Activated T-cell treated with anti-CD3 and anti-CD28 coated beads, Interleukin-2, amount 50 U/mL, for 72 hours (primary cell): ENCODE results near the gene DNAH6. TPM values are rescaled to one million over a fixed set of nuclear protein-coding genes. Genes with fewer than 3 reads are reported as not detected.

Source experiments
- ATAC-seq, 2 donors: fragments of 150-1000 bp; cut with Tn5 transposase; replicated peaks in 1 of 2; 2 replicates each; pipeline ENCODE4 v1.10.0; 2021; ENCODE audit warnings: moderate library complexity in 2 of 2, mild to moderate bottlenecking in 1 of 2
- DNase-seq, 2 donors: peaks; one replicate each; pipeline ENCODE4 v3.0.0; 2021 to 2022; ENCODE audit warnings: mixed read lengths in 1 of 2
- H3K27ac Mint-ChIP-seq: one replicate; pipeline ENCODE4 v1.8.0; 2022; ENCODE audit warnings: mild to moderate bottlenecking, moderate library complexity, mixed read lengths
- H3K27me3 Mint-ChIP-seq: one replicate; pipeline ENCODE4 v1.8.0; 2022; ENCODE audit warnings: low read depth, mixed read lengths
- H3K36me3 Mint-ChIP-seq, 2 donors: one replicate each; pipeline ENCODE4 v1.8.0; 2022; ENCODE audit warnings: mixed read lengths in 2 of 2, mild to moderate bottlenecking in 1 of 2; ENCODE audit not compliant: insufficient read depth in 2 of 2
- H3K4me1 Mint-ChIP-seq: one replicate; pipeline ENCODE4 v1.8.0; 2022; ENCODE audit warnings: low read depth, mixed read lengths
- H3K4me3 Mint-ChIP-seq, 2 donors: one replicate each; pipeline ENCODE4 v1.8.0; 2022; ENCODE audit warnings: mild to moderate bottlenecking in 2 of 2, mixed read lengths in 2 of 2, moderate library complexity in 2 of 2
- H3K9me3 Mint-ChIP-seq, 2 donors: one replicate each; pipeline ENCODE4 v1.8.0; 2022; ENCODE audit warnings: mixed read lengths in 2 of 2
- total RNA-seq, 2 donors: library from RNA; stranded (reverse); gene quantifications; one replicate each; pipeline ENCODE4 v1.2.3, GENCODE V29; 2022

DNAH6 gene
- total RNA-seq, 2 donors from 2014 or later: 1.0 to 1.5 TPM

GRCh38 chr2:84579661-84580060 lies 63.4 kb downstream of the DNAH6 start:
- Mint-ChIP-seq H3K4me1 (no peaks in the 10 kb centered on the region), H3K27ac (no peak overlapping the region), H3K36me3 (no peaks in the 10 kb centered on the region), H3K9me3 (no peaks in the 10 kb centered on the region), H3K27me3 (no peaks in the 10 kb centered on the region), H3K4me3 (peak overlapping the region in 1 of 2 donors; percentile 7)
- ATAC-seq (no peak), DNase-seq (no peak)

- ATAC-seq (no peak), DNase-seq (no peak)
- H3K4me3 Mint-ChIP-seq: no peak overlapping the region
- no peaks in the 10 kb centered on the region for H3K27me3 Mint-ChIP-seq
- H3K9me3 Mint-ChIP-seq: peaks cover 4 to 5% of the 10 kb centered on the region in 2 donors
- H3K4me1 Mint-ChIP-seq: no peaks in the 10 kb centered on the region
- H3K36me3 Mint-ChIP-seq: peaks cover 0 to 6% of the 10 kb centered on the region in 2 donors
- H3K27ac Mint-ChIP-seq: no peak overlapping the region
Measured at GRCh38 chr2:84603911-84604310, 87.6 kb downstream of the DNAH6 start.

- DNase-seq: no peak
- Mint-ChIP-seq H3K27me3 (no peaks in the 10 kb centered on the region), H3K36me3 (peaks cover under 1 to 2% of the 10 kb centered on the region in 2 donors), H3K27ac (no peak overlapping the region), H3K4me1 (peaks cover 6% of the 10 kb centered on the region), H3K4me3 (no peak overlapping the region), H3K9me3 (peaks cover 3 to 5% of the 10 kb centered on the region in 2 donors)
- no peak for ATAC-seq
Measured at GRCh38 chr2:84613082-84613481, 96.8 kb downstream of the DNAH6 start.

- Mint-ChIP-seq H3K27me3 (no peaks in the 10 kb centered on the region), H3K9me3 (no peaks in the 10 kb centered on the region), H3K36me3 (no peaks in the 10 kb centered on the region), H3K4me1 (peaks cover 9% of the 10 kb centered on the region), H3K27ac (no peak overlapping the region), H3K4me3 (no peak overlapping the region)
- ATAC-seq (no peak), DNase-seq (no peak)
Measured at GRCh38 chr2:84619794-84620371, 103.6 kb downstream of the DNAH6 start.

GRCh38 chr2:84628486-84628885 lies 112.2 kb downstream of the DNAH6 start:
- ATAC-seq: no peak
- Mint-ChIP-seq H3K4me1 (peaks cover 7% of the 10 kb centered on the region), H3K36me3 (no peaks in the 10 kb centered on the region), H3K9me3 (no peaks in the 10 kb centered on the region), H3K4me3 (no peak overlapping the region), H3K27me3 (no peaks in the 10 kb centered on the region), H3K27ac (no peak overlapping the region)
- DNase-seq: no peak

GRCh38 chr2:84629550-84629949 lies 113.3 kb downstream of the DNAH6 start:
- Mint-ChIP-seq H3K27ac (no peak overlapping the region), H3K27me3 (no peaks in the 10 kb centered on the region), H3K9me3 (no peaks in the 10 kb centered on the region), H3K36me3 (no peaks in the 10 kb centered on the region), H3K4me3 (no peak overlapping the region), H3K4me1 (peaks cover 7% of the 10 kb centered on the region)
- DNase-seq (no peak), ATAC-seq (no peak)

GRCh38 chr2:84631047-84631446 lies 114.7 kb downstream of the DNAH6 start:
- H3K36me3 Mint-ChIP-seq: no peaks in the 10 kb centered on the region
- H3K27ac Mint-ChIP-seq: peak overlapping the region; percentile 64
- no peaks in the 10 kb centered on the region for H3K27me3 Mint-ChIP-seq
- no peak for DNase-seq
- ATAC-seq: peak; percentile 45 to 72
- H3K4me3 Mint-ChIP-seq: no peak overlapping the region
- peaks cover 9% of the 10 kb centered on the region for H3K4me1 Mint-ChIP-seq
- H3K9me3 Mint-ChIP-seq: no peaks in the 10 kb centered on the region

GRCh38 chr2:84631985-84632384 lies 115.7 kb downstream of the DNAH6 start:
- no peak for ATAC-seq
- no peak overlapping the region for H3K27ac Mint-ChIP-seq
- no peaks in the 10 kb centered on the region for H3K36me3 Mint-ChIP-seq
- H3K9me3 Mint-ChIP-seq: no peaks in the 10 kb centered on the region
- H3K4me3 Mint-ChIP-seq: no peak overlapping the region
- no peaks in the 10 kb centered on the region for H3K27me3 Mint-ChIP-seq
- H3K4me1 Mint-ChIP-seq: peaks cover 13% of the 10 kb centered on the region
- no peak for DNase-seq

GRCh38 chr2:84636080-84636971 lies 120.0 kb downstream of the DNAH6 start:
- H3K36me3 Mint-ChIP-seq: peaks cover 0 to 2% of the 10 kb centered on the region in 2 donors
- no peaks in the 10 kb centered on the region for H3K27me3 Mint-ChIP-seq
- no peak for ATAC-seq
- H3K4me3 Mint-ChIP-seq: no peak overlapping the region
- H3K4me1 Mint-ChIP-seq: peaks cover 13% of the 10 kb centered on the region
- no peak for DNase-seq
- H3K9me3 Mint-ChIP-seq: peaks cover 0 to 2% of the 10 kb centered on the region in 2 donors
- H3K27ac Mint-ChIP-seq: no peak overlapping the region

GRCh38 chr2:84639751-84640150 lies 123.5 kb downstream of the DNAH6 start:
- Mint-ChIP-seq H3K27ac (no peak overlapping the region), H3K4me1 (peaks cover 6% of the 10 kb centered on the region), H3K27me3 (no peaks in the 10 kb centered on the region), H3K9me3 (peaks cover 6 to 8% of the 10 kb centered on the region in 2 donors), H3K4me3 (no peak overlapping the region), H3K36me3 (peaks cover 9 to 11% of the 10 kb centered on the region in 2 donors)
- no peak for DNase-seq
- no peak for ATAC-seq

GRCh38 chr2:84640411-84640810 lies 124.1 kb downstream of the DNAH6 start:
- Mint-ChIP-seq H3K27ac (no peak overlapping the region), H3K27me3 (no peaks in the 10 kb centered on the region), H3K4me1 (peaks cover 6% of the 10 kb centered on the region), H3K36me3 (peaks cover 9 to 11% of the 10 kb centered on the region in 2 donors), H3K4me3 (no peak overlapping the region), H3K9me3 (peaks cover 6 to 8% of the 10 kb centered on the region in 2 donors)
- DNase-seq (no peak), ATAC-seq (no peak)

GRCh38 chr2:84641021-84641420 lies 124.7 kb downstream of the DNAH6 start:
- Mint-ChIP-seq H3K4me1 (peaks cover 4% of the 10 kb centered on the region), H3K27ac (no peak overlapping the region)

GRCh38 chr2:84643991-84644390 lies 127.7 kb downstream of the DNAH6 start:
- H3K27ac Mint-ChIP-seq: no peak overlapping the region
- no peaks in the 10 kb centered on the region for H3K27me3 Mint-ChIP-seq
- ATAC-seq (no peak), DNase-seq (no peak)
- no peak overlapping the region for H3K4me3 Mint-ChIP-seq
- peaks cover 22% of the 10 kb centered on the region for H3K4me1 Mint-ChIP-seq
- peaks cover 6 to 8% of the 10 kb centered on the region in 2 donors for H3K9me3 Mint-ChIP-seq
- H3K36me3 Mint-ChIP-seq: peaks cover 9 to 11% of the 10 kb centered on the region in 2 donors

More at GRCh38 chr2:84641021-84641420, 124.7 kb downstream of the DNAH6 start:
- peaks cover 9 to 11% of the 10 kb centered on the region in 2 donors for H3K36me3 Mint-ChIP-seq
- H3K9me3 Mint-ChIP-seq: peaks cover 6 to 8% of the 10 kb centered on the region in 2 donors
- DNase-seq: no peak
- ATAC-seq: no peak
- H3K4me3 Mint-ChIP-seq: no peak overlapping the region
- no peaks in the 10 kb centered on the region for H3K27me3 Mint-ChIP-seq
